ENCODE data around the gene ATP13A2. TPM values are rescaled to one million over a fixed set of nuclear protein-coding genes. Genes with fewer than 3 reads are reported as not detected.

Gene ATP13A2, protein sequence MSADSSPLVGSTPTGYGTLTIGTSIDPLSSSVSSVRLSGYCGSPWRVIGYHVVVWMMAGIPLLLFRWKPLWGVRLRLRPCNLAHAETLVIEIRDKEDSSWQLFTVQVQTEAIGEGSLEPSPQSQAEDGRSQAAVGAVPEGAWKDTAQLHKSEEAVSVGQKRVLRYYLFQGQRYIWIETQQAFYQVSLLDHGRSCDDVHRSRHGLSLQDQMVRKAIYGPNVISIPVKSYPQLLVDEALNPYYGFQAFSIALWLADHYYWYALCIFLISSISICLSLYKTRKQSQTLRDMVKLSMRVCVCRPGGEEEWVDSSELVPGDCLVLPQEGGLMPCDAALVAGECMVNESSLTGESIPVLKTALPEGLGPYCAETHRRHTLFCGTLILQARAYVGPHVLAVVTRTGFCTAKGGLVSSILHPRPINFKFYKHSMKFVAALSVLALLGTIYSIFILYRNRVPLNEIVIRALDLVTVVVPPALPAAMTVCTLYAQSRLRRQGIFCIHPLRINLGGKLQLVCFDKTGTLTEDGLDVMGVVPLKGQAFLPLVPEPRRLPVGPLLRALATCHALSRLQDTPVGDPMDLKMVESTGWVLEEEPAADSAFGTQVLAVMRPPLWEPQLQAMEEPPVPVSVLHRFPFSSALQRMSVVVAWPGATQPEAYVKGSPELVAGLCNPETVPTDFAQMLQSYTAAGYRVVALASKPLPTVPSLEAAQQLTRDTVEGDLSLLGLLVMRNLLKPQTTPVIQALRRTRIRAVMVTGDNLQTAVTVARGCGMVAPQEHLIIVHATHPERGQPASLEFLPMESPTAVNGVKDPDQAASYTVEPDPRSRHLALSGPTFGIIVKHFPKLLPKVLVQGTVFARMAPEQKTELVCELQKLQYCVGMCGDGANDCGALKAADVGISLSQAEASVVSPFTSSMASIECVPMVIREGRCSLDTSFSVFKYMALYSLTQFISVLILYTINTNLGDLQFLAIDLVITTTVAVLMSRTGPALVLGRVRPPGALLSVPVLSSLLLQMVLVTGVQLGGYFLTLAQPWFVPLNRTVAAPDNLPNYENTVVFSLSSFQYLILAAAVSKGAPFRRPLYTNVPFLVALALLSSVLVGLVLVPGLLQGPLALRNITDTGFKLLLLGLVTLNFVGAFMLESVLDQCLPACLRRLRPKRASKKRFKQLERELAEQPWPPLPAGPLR
- total RNA-seq = 45.1 and 105 TPM in 2 replicates

DNA sequence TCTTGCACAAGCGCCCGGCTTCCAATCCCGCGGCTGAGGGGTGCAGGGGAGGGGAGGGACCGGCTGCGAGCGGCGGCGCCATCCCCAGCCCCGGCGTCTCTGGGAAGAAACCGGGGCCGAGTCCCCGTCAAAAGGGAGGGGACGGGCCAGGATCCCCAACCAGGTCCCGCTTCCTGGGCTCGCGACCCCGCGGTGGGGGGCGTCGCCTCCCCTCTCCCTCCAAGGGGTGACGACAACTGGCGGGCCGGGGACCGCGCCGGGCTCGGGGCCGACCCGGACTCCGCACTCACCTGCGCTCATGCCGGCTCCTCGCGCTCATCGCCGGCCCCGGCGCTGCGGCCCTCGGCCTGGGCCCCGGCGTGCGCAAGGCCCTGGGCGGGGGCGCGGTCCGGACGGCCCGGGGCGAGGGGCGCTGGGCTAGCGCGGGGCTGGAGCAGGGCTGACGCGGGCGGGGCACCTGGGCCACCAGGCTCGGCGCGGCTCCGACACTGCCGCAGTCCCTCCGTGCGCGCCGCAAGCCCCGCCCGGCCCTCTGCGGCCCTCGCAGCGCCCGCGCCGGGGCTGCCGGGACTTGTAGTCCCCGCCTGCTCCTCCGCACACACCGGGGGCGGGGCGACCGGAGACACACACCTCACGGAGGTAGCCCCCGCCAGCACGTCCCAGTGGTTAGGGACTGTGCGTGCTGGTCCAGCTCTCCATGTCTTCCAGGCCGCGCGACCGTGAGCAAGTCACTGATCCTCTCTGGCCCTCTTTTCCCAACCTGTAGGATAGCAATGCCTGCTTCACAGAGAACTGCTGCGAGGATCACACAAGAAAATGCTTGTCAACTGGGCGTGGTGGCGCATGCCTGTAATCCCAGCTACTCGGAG lies at the start of gene ATP13A2:
TSS of gene ATP13A2 (minus strand) at position 490 of the 869 bp plus-strand sequence. CDS start at position 300, 190 bp downstream.

DNA sequence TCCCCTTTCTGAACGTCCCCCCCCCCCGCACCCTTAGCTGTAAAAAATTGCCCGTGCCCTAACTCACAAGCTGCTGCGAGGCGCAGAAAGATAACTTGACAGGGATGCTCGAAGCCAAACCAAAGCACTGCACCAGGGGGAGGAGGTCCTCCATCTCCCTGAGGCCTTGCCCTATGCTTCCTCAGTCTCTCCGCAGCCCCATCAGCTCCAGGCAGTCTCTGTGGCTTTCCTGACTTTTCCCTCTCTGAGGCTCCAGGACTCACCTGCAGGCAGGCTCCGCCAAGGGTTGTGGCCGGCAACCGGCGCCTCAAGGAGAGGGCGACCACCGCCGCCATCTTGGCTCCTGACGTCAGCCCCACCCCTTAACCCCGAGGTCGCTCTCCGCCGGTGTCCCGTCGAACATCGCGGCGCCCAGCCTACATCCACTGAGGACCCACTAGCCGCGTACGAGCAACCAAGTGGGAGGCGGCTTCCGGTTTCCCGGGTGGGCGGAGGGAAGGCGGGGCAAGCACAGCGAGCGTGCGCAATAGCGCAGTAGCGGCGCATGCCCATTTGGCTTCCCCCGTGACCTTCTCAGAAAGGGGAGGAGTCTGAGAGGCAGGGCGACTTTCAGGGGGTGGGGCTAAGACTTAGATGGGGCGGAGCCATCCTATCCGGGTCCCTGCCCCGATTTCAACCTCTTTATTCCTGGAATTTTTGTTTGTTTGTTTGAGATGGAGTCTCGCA lies 42.1 kb upstream of the ATP13A2 start, which contains the start of gene SDHB:
TSS of gene SDHB (minus strand) at position 348 of the 726 bp plus-strand sequence. CDS start at position 335, 13 bp downstream.

DNA sequence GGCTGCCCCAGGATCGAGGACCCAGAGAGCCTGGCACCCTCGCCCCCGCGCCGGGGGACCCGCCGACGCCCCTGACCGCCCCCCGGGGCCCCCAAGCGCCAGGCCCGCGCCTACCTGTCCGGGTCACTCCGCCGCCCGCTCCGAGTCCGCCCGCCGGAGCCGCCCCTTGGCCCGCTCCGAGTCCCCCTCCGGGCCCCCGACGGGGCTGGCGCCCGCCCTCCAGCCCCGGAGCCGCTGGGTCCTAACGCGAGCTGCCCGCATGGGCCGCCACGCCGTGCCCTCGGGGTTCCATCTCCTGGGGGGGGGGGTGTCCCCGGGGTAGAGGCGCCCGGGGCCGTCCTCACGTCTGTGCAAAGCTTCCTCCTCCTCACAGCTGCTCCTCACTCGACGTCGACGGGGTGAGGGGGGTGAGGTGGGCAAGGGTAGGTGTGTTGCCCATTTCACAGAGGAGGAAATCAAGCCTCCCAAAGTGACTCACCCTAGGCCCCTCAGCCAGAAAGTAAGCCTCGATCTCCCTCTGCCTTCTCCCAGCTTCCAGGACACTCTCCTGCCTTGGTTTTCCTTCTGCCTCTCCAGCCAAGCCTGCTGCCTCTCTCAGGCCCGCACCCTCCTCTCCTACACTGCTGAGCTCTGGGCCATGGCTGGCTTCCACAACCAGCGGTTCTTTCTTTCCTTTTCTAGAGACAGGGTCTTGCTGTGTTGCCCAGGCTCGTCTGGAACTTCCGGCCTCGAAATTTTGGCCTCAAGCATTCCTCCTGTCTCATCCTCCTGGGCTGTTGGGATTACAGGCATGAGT lies 31.1 kb downstream of the ATP13A2 start, which contains the start of gene MFAP2:
TSS of gene MFAP2 (minus strand) at position 148 of the 796 bp plus-strand sequence. CDS start 2,347 bp downstream, outside the sequence.

Other genes starting within 250 kb of the ATP13A2 start
- gene RNU1-2, start 115.9 kb downstream of the ATP13A2 start, total RNA-seq = under 0.01 TPM in 2 replicates
- 9.2 and 15.7 TPM in 2 replicates for gene CROCC, start 90.0 kb downstream of the ATP13A2 start, total RNA-seq
- gene MFAP2, start 31.3 kb downstream of the ATP13A2 start, total RNA-seq = 14.4 and 17.6 TPM in 2 replicates
- gene SDHB, start 42.1 kb upstream of the ATP13A2 start, total RNA-seq = 120 and 171 TPM in 2 replicates
- 0.14 and 1.0 TPM in 2 replicates for gene PADI2, start 107.5 kb upstream of the ATP13A2 start, total RNA-seq
- gene PADI1, start 193.2 kb upstream of the ATP13A2 start, total RNA-seq = 2.1 and 6.0 TPM in 2 replicates
- gene PADI3, start 237.2 kb upstream of the ATP13A2 start, total RNA-seq = 0.68 and 12.5 TPM in 2 replicates